K562 (cell line): ENCODE measurements around the gene PADI1. TPM values are rescaled to one million over a fixed set of nuclear protein-coding genes. Genes with fewer than 3 reads are reported as not detected.

Source experiments
- ATAC-seq: fragments of 200-7000 bp; cut with Tn5 transposase; 3 replicates; pipeline ENCODE4 v1.9.1; 2020; ENCODE audit warnings: moderate library complexity
- BruUV-seq: library from RNA; stranded (reverse); fragments of 400-500 nt; replicated peaks from 2 replicates; lab custom pipeline; 2021; lab: Mats Ljungman, UMichigan
- CTCF ChIA-PET: fragments of 300-600 bp; formaldehyde crosslinking; extraction: SDS; loops from one replicate; lab custom pipeline; 2021; ENCODE audit warnings: low intra/inter-chr PET ratio; lab: Yijun Ruan, JAX
- POLR2A ChIA-PET: fragments of 300-600, 350-650 bp; sonication (Branson Sonifier 250); formaldehyde crosslinking; extraction: SDS; loops from one replicate; lab custom pipeline; 2021; ENCODE audit warnings: antibody characterized with exemption, inconsistent platforms; lab: Yijun Ruan, JAX
- DNase-seq, 4 experiments: peaks; one replicate each; pipeline versions ENCODE4 v3.0.0 to v3.0.0-alpha.2; 2011 to 2018; ENCODE audit warnings: low spot score in 3 of 4, mixed read lengths in 3 of 4; ENCODE audit errors: extremely low read depth in 1 of 4
- FAIRE-seq: peaks from 2 replicates; lab custom pipeline; 2011; peaks lifted over from hg19 to GRCh38; lab: Jason Lieb, UNC
- H2AFZ ChIP-seq: 2 replicates; pipeline ENCODE4 v1.6.0; 2011; ENCODE audit warnings: low read depth, low read length, control low read depth, inconsistent platforms
- H3K27ac ChIP-seq: fragments of 200-600 bp; 3 replicates; pipeline ENCODE4 v1.8.0; 2011; ENCODE audit warnings: low read depth, mild to moderate bottlenecking, control low read depth, inconsistent platforms, low read length, moderate library complexity, mixed read lengths; ENCODE audit errors: extremely low read depth
- H3K27me3 ChIP-seq, 2 experiments: fragments of 300-600 bp in 1 of 2; 2 replicates in 1 of 2; 3 replicates in 1 of 2; pipeline versions ENCODE4 v1.6.0 to v1.8.0; 2011; ENCODE audit warnings: inconsistent platforms in 2 of 2, low read length in 2 of 2, mild to moderate bottlenecking in 1 of 2, mixed read lengths in 1 of 2, moderate library complexity in 1 of 2; ENCODE audit not compliant: control insufficient read depth in 2 of 2, insufficient read depth in 2 of 2
- H3K36me3 ChIP-seq: fragments of 300-600 bp; 3 replicates; pipeline ENCODE4 v1.8.0; 2011; ENCODE audit warnings: mild to moderate bottlenecking, low read length, inconsistent platforms; ENCODE audit not compliant: control insufficient read depth, insufficient read depth
- H3K4me1 ChIP-seq, 2 experiments: fragments of 200-600 bp in 1 of 2; replicated peaks in 1 of 2; 2 replicates in 1 of 2; 3 replicates in 1 of 2; pipeline versions ENCODE4 v1.5.1 to v1.8.0; 2011; ENCODE audit warnings: inconsistent platforms in 2 of 2, low read length in 2 of 2, mild to moderate bottlenecking in 1 of 2, mixed read lengths in 1 of 2, moderate library complexity in 1 of 2; ENCODE audit not compliant: control insufficient read depth in 2 of 2, insufficient read depth in 2 of 2
- H3K4me2 ChIP-seq: 2 replicates; pipeline ENCODE4 v1.6.1; 2011; ENCODE audit warnings: low read length, control low read depth, inconsistent platforms, mixed read lengths; ENCODE audit not compliant: insufficient read depth
- H3K4me3 ChIP-seq: fragments of 200-600 bp; sonication (generic), shearing (Covaris generic); 2 replicates; pipeline ENCODE4 v1.5.1; 2016; ENCODE audit warnings: control low read depth, inconsistent platforms
- H3K79me2 ChIP-seq: fragments of 200-600 bp; 3 replicates; pipeline ENCODE4 v1.8.0; 2011; ENCODE audit warnings: low read length, inconsistent platforms; ENCODE audit not compliant: control insufficient read depth, insufficient read depth
- H3K9ac ChIP-seq, 2 experiments: 2 replicates each; pipeline versions ENCODE4 v1.6.0 to v1.6.1; 2011; ENCODE audit warnings: low read depth in 2 of 2, low read length in 2 of 2, control low read depth in 1 of 2, inconsistent platforms in 1 of 2, mild to moderate bottlenecking in 1 of 2, mixed read lengths in 1 of 2; ENCODE audit not compliant: insufficient read depth in 1 of 2
- H3K9me1 ChIP-seq: one replicate; pipeline ENCODE4 v1.6.0; 2011; ENCODE audit warnings: inconsistent platforms, mild to moderate bottlenecking, low read length, moderate library complexity; ENCODE audit not compliant: control insufficient read depth, insufficient read depth
- H3K9me3 ChIP-seq: replicated peaks from 2 replicates; pipeline ENCODE4 v1.5.1; 2011; ENCODE audit warnings: low read depth, low read length, inconsistent platforms; ENCODE audit not compliant: control insufficient read depth, insufficient read depth
- H4K20me1 ChIP-seq: replicated peaks from 2 replicates; pipeline ENCODE4 v1.6.1; 2011; ENCODE audit warnings: low read length, inconsistent platforms, mixed read lengths; ENCODE audit not compliant: control insufficient read depth, insufficient read depth
- NR3C1 ChIP-seq: sonication (generic); formaldehyde crosslinking; IDR thresholded peaks from 2 replicates; pipeline ENCODE4 v1.8.1; 2022; ENCODE audit warnings: missing genetic modification reagents
- SREBF1 ChIP-seq: fragments of 150-350 bp; IDR thresholded peaks from 2 replicates; pipeline ENCODE4 v1.6.1; 2014; ENCODE audit warnings: antibody characterized with exemption, low read depth, low read length, borderline replicate concordance
- TCF7L2 ChIP-seq: fragments of 150-350 bp; IDR thresholded peaks from 2 replicates; pipeline ENCODE4 v1.6.1; 2016; ENCODE audit warnings: low read depth, mild to moderate bottlenecking, low read length, moderate library complexity
- ZNF695 ChIP-seq: fragments of 450-650 bp; formaldehyde crosslinking; IDR thresholded peaks from 2 replicates; pipeline ENCODE4 v1.4.0; 2020; ENCODE audit warnings: mild to moderate bottlenecking, moderate library complexity
- WGBS: fragments of 100-300 bp; shearing (Covaris generic); methylation state at CpG from one replicate; pipeline ENCODE4 v1.1.6; 2016; ENCODE audit warnings: low coverage, mixed read lengths; ENCODE audit not compliant: insufficient coverage; ENCODE audit errors: missing lambda C conversion rate; 5-methylcytosine and 5-hydroxymethylcytosine counted together
- in situ Hi-C: fragments of 300-500 bp; cut with MboI; formaldehyde crosslinking; loops from 4 replicates; pipeline ENCODE4 v1.15.0; 2018; ENCODE audit warnings: inconsistent platforms, mixed read lengths
- intact Hi-C: fragments of 100-400 bp; cut with micrococcal nuclease; formaldehyde crosslinking; loops from 2 replicates; pipeline ENCODE4 v1.14.2; 2022
- polyA plus RNA-seq, 8 experiments: library from polyadenylated mRNA; depleted of rRNA in 4 of 8; stranded (reverse) in 5 of 8; unstranded in 3 of 8; fragments of >200 nt; fragmentation: Nextera tagmentation in 2 of 8; fragmentation: Illumina TruSeq in 1 of 8; extraction: Ambion mirVana in 2 of 8; extraction: Trizol in 1 of 8; gene quantifications; 2 replicates each; pipeline versions ENCODE4 v1.2.1 to v1.2.3, GENCODE V29; 2011 to 2014; ENCODE audit warnings: inconsistent platforms in 1 of 8, missing spikeins in 1 of 8
- total RNA-seq, 7 experiments: library from RNA; depleted of rRNA in 6 of 7; stranded (reverse); fragments of >200 nt in 6 of 7; fragmentation: Illumina TruSeq in 2 of 7; extraction: Trizol in 2 of 7; gene quantifications; 2 replicates each; pipeline versions ENCODE4 v1.2.1 to v1.2.3, GENCODE V29; 2011 to 2021; ENCODE audit warnings: low replicate concordance in 1 of 7
- TF ChIP-seq, protein P1 (sequence below), 2 experiments: IDR thresholded peaks; 2 replicates each; pipeline ENCODE4 v1.6.1; 2012; ENCODE audit warnings: improper control_type of control experiment in 2 of 2, low read depth in 2 of 2, low read length in 2 of 2, borderline replicate concordance in 1 of 2
- TF ChIP-seq, protein P2 (sequence below): fragments of 450-650 bp; formaldehyde crosslinking; IDR thresholded peaks from 2 replicates; pipeline ENCODE4 v1.4.0; 2020; ENCODE audit warnings: mild to moderate bottlenecking, mixed read lengths

Gene PADI1
- total and polyA plus RNA-seq, 9 of the 15 experiments (the other 6 are each of a cell fraction or from before 2014, with no cell fraction given), result not detected

DNA sequence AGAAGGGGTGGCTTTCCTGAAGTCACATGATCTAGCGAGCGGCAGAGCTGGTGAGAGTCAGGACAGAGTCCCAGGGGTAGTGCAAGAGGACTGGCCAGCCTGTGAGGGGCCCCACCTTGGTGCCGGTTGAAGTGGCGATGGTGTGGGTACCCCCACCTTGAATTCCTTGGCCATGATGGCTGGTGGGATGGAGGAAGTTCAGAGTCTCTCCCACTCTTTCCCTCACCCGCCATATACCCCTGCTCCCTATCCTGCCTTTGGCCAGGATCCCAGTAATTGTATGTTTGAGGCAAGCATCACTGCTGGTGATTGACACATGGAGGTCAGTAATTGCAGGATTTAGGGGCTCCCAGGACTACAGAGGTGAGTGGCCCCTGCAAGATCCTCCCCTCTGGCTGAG lies 55.8 kb downstream of the PADI1 start:
- no peak for ATAC-seq
- intact Hi-C loops, result no loop called here
- no peaks in the 10 kb centered on the region for H3K9me1 ChIP-seq
- H3K9me3 ChIP-seq, result no peaks in the 10 kb centered on the region
- H2AFZ ChIP-seq, result no peak overlapping the region
- peaks cover 9% of the 10 kb centered on the region for H4K20me1 ChIP-seq
- POLR2A ChIA-PET, result interaction anchor here (0.6 kb wide), 1 partner anchor 16 kb away, joined by 3 read pairs; no protein-coding TSS in a partner anchor
- no TSS peak for BruUV-seq
- no peak overlapping the region for H3K9ac ChIP-seq
- CTCF ChIA-PET, result no interaction called here
- DNase-seq, result no peak
- no peak overlapping the region for H3K27ac ChIP-seq
- H3K4me3 ChIP-seq, result no peak overlapping the region
- H3K27me3 ChIP-seq, result peaks cover 9 to 52% of the 10 kb centered on the region in 2 experiments; a peak in 4 of 5 replicates
- in situ Hi-C loops, result no loop called here
- no peaks in the 10 kb centered on the region for H3K36me3 ChIP-seq
- no peak overlapping the region for H3K4me2 ChIP-seq
- FAIRE-seq, result no peak
- H3K4me1 ChIP-seq, result no peaks in the 10 kb centered on the region
- no peaks in the 10 kb centered on the region for H3K79me2 ChIP-seq
- 3% methylated on average over 5 of the region's 5 CpGs for WGBS
- TF ChIP-seq NR3C1 (CRISPR knock-in tag) (no peak), ZNF695 (no peak), SREBF1 (no peak), TCF7L2 (no peak)
- TF ChIP-seq, protein P1, sequence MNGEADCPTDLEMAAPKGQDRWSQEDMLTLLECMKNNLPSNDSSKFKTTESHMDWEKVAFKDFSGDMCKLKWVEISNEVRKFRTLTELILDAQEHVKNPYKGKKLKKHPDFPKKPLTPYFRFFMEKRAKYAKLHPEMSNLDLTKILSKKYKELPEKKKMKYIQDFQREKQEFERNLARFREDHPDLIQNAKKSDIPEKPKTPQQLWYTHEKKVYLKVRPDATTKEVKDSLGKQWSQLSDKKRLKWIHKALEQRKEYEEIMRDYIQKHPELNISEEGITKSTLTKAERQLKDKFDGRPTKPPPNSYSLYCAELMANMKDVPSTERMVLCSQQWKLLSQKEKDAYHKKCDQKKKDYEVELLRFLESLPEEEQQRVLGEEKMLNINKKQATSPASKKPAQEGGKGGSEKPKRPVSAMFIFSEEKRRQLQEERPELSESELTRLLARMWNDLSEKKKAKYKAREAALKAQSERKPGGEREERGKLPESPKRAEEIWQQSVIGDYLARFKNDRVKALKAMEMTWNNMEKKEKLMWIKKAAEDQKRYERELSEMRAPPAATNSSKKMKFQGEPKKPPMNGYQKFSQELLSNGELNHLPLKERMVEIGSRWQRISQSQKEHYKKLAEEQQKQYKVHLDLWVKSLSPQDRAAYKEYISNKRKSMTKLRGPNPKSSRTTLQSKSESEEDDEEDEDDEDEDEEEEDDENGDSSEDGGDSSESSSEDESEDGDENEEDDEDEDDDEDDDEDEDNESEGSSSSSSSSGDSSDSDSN (IDR thresholded peaks at IDR 0.05; ENCODE audit: borderline replicate concordance in 1 of 2, low read depth in 2 of 2, low read length in 2 of 2), result no peak
- TF ChIP-seq, protein P2, sequence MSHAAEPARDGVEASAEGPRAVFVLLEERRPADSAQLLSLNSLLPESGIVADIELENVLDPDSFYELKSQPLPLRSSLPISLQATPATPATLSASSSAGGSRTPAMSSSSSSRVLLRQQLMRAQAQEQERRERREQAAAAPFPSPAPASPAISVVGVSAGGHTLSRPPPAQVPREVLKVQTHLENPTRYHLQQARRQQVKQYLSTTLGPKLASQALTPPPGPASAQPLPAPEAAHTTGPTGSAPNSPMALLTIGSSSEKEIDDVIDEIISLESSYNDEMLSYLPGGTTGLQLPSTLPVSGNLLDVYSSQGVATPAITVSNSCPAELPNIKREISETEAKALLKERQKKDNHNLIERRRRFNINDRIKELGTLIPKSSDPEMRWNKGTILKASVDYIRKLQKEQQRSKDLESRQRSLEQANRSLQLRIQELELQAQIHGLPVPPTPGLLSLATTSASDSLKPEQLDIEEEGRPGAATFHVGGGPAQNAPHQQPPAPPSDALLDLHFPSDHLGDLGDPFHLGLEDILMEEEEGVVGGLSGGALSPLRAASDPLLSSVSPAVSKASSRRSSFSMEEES (CRISPR knock-in tag), result peak; percentile 62
